Vagina (tissue), 2 donors: ENCODE data around the gene RARA.

Source experiments
- POLR2A ChIP-seq, 2 donors: fragments of 450-650 bp; IDR thresholded peaks; one replicate each; pipeline ENCODE4 v1.6.1; 2017; ENCODE audit warnings: antibody characterized with exemption in 2 of 2, mild to moderate bottlenecking in 2 of 2, moderate library complexity in 2 of 2
- TF ChIP-seq, protein P1 (sequence below), 3 experiments: fragments of 450-650 bp in 2 of 3; fragments of 200-600 bp in 1 of 3; sonication (generic) in 1 of 3; IDR thresholded peaks; one replicate each; pipeline ENCODE4 v1.5.1; 2017 to 2019; ENCODE audit warnings: antibody characterized with exemption in 3 of 3, mild to moderate bottlenecking in 2 of 3, moderate library complexity in 2 of 3

DNA sequence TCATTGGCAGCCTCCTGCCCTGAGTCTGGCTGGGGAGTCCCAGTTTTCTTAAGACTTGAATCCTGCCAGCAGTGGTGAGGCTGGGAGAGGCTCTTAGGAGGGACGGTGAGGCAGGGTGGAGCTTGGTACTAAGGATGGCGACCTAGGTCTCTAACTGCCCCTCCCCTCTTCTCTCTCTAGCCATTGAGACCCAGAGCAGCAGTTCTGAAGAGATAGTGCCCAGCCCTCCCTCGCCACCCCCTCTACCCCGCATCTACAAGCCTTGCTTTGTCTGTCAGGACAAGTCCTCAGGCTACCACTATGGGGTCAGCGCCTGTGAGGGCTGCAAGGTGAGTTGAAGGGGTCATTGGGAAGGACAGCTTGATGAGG lies 39.1 kb downstream of the RARA start:
- TF ChIP-seq, protein P1, sequence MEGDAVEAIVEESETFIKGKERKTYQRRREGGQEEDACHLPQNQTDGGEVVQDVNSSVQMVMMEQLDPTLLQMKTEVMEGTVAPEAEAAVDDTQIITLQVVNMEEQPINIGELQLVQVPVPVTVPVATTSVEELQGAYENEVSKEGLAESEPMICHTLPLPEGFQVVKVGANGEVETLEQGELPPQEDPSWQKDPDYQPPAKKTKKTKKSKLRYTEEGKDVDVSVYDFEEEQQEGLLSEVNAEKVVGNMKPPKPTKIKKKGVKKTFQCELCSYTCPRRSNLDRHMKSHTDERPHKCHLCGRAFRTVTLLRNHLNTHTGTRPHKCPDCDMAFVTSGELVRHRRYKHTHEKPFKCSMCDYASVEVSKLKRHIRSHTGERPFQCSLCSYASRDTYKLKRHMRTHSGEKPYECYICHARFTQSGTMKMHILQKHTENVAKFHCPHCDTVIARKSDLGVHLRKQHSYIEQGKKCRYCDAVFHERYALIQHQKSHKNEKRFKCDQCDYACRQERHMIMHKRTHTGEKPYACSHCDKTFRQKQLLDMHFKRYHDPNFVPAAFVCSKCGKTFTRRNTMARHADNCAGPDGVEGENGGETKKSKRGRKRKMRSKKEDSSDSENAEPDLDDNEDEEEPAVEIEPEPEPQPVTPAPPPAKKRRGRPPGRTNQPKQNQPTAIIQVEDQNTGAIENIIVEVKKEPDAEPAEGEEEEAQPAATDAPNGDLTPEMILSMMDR (IDR thresholded peaks at IDR 0.05) = no peak
- no peak for TF ChIP-seq POLR2A (IDR thresholded peaks at IDR 0.05)
